Effector CD8-positive, alpha-beta T cell (primary cell): ENCODE measurements around the gene NIPSNAP3A.

Source experiments
- DNase-seq: peaks from one replicate; lab custom pipeline; 2025; lab: John Stamatoyannopoulos, UW

The NIPSNAP3A gene

DNA sequence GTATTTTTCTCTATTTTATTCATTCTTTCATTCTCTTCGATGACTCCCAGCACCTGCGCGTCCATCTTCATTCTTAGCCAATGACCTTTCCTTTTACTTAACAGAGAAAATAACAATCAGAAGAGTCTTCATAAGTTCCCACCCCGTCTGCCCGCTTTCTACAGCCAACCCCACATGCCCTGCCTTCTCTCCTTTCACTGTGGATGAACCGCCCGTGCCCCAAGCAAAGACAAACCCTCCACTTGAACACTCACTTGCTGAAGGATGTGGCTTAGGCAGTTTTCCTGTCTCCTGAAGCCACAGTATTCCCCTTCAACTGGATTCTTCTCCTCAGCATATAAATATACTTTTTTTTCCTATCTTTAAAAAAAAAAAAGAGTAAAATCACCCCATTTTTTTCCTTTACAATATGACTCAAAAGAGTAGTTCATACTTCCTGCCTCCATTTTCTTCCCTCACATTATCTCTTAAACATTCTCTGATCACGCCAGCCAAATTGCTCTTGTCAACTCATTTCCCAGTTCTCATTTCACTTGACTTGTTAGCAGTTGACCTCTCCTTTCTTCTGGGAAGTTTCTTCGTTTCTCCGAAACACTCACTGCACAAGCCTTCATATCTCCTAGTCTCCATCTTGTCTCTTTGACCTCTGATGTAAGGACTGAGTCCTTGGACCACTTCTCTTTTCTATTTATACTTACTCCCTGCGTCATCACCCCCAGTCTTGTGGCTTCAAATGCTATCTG is 27.5 kb downstream of the NIPSNAP3A start:
- DNase-seq: no peak

DNA sequence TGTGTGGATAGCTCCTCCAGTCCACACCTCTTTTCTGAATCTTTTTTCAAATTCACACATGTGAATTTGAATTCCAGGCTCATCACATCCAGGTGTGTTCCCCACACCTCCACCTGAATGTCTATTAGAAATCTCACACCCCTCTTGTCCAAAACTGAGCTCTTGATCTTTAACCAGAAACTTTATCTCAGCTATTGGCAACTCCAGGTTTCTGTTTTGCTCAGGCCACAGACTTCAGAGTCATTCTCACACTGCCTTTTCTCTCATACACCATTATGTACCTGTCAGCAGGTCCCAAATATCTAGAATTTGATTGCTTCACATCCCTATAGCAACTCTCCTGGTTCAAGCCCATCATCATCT is 28.1 kb downstream of the NIPSNAP3A start:
- DNase-seq: no peak

GRCh38 chr9:104775976-104776375 is 28.5 kb downstream of the NIPSNAP3A start:
- DNase-seq: no peak

- no peak for DNase-seq
These were observed 29.3 kb downstream of the NIPSNAP3A start for GRCh38 chr9:104776797-104777196.

DNA sequence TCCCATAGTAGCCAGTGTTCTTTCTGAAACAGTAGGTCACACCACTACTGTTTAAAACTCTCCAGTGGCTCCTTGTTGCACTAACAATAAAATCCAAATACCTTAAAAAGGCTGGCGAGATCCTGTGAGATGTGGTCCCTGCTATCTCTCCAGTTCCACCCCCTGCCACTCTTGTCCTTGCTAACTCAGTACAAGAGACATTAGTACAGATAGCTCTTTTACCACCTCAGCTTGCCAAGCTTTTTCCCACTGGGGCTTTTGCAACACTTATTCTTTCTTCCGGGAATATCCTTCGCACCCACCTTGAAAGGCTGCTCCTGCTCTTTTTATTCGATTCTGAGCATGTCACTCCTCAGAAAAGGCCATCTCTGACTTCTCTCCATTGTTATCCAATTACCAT is 31.3 kb downstream of the NIPSNAP3A start:
- DNase-seq: no peak

- DNase-seq: no peak
These were observed 31.9 kb downstream of the NIPSNAP3A start for GRCh38 chr9:104779334-104779733.

- DNase-seq: no peak
These were observed 32.6 kb downstream of the NIPSNAP3A start for GRCh38 chr9:104779946-104780535.

GRCh38 chr9:104780796-104781395 is 33.4 kb downstream of the NIPSNAP3A start:
- no peak for DNase-seq

DNA sequence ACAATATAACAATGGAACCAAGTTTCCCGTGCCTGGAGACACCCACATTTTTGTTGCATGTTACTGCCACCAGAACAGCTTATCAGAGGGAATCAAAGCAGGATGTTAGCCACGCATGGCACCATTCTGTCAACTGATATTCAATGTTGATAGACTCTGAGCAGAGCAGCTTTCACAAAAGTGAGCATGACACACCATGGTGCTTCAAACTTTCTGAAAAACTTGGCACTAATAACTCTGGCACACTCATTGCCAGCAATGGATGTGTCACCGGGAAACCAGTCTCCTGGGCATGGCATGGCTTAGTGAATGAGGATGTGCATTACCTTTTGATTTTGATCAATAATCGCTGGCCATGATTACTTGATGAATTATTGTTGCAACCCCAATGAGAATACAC is 36.1 kb downstream of the NIPSNAP3A start:
- no peak for DNase-seq

- no peak for DNase-seq
These were observed 36.6 kb downstream of the NIPSNAP3A start for GRCh38 chr9:104784098-104784497.

DNA sequence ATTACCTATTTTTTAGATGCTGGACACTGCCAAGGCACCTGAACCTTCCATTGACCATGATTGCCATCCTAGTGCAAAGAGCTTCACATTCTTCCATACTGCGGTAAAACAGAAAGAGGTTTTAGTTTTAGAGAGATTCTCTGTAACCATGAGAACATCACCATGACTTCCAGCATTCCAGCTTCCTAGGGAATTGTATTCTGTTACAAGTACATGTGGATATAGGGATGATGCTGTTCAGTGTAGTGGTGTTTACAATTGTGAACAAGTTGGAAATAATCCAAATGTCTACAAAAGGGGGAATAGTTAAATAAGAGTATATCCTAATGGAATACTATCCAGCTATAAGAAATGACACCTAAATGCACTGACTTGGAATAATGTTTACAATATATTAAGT is 38.8 kb downstream of the NIPSNAP3A start:
- no peak for DNase-seq

DNA sequence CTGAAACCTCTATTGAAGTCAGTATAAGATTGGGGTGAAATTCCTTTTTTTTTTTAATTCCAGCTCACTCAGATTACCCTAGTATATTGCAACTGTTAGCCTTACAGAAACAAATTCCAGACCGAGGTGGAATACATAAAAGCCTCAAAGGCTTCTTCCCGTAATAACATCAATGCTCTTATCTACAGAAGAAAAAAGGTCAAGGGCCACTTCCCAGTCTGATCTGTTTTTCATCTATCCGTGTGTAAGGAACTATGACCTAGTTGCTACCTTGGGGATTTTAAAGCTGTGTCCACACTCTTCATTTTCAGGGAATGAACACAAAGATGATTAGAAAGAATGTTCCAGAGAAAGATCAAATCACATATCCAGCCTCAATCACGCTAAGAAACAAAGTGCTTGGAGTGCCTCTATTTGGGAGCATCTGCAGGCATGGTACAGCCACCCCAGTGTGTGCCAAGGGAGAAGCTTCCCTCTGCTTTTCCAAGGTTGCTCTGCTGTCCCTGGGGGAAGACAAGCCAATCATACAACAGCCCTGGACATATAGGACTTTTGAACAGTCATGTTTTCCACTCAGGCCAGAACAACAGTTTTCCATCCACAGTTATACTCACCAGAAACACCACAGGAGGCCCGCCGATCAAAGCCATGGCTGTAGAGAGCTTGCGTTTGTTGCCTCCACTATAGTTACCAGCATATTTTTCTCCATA is 40.0 kb downstream of the NIPSNAP3A start:
- DNase-seq: no peak

GRCh38 chr9:104788251-104788650 is 40.8 kb downstream of the NIPSNAP3A start:
- no peak for DNase-seq

- DNase-seq: no peak
These were observed 46.6 kb downstream of the NIPSNAP3A start for GRCh38 chr9:104794070-104794469.

DNA sequence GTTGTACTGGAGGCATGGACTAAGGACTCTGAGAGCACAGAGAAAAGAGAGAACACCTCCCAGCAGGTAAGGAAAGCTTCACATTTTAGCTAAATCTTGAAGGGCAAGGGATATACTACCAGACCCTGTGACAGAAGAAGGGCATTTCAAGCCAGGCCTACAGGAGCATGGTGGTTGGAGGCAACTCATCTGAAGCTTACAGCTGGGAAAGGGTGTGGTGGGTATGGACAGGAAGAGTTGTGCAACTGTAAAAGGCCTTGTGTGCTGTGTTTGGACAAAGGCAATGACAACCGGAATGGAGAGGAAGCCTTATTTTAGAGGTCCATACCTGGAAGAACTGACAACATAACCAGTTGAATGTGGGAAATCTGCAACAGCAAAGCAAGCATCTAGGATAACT is 47.6 kb downstream of the NIPSNAP3A start:
- no peak for DNase-seq

DNA sequence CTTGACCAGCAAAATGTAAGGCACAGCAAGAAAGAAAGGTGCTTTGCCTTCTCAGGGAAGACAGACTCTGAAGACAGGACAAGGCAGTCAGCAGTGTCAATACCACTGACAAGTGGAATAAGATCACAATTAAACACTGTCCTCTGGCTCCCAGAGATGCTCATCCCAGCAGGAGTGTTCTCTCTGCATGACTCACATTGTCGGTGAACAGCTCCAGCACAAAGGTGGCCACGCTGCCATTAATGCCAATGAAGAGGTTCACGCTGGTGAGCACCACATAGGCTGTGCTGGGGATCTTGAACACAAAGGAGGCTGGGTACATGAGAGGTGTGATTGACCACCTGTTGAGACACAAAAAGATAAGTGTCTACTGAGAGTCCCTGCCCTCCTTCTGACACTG is 48.4 kb downstream of the NIPSNAP3A start:
- no peak for DNase-seq

GRCh38 chr9:104798209-104798995 is 50.9 kb downstream of the NIPSNAP3A start:
- no peak for DNase-seq

DNA sequence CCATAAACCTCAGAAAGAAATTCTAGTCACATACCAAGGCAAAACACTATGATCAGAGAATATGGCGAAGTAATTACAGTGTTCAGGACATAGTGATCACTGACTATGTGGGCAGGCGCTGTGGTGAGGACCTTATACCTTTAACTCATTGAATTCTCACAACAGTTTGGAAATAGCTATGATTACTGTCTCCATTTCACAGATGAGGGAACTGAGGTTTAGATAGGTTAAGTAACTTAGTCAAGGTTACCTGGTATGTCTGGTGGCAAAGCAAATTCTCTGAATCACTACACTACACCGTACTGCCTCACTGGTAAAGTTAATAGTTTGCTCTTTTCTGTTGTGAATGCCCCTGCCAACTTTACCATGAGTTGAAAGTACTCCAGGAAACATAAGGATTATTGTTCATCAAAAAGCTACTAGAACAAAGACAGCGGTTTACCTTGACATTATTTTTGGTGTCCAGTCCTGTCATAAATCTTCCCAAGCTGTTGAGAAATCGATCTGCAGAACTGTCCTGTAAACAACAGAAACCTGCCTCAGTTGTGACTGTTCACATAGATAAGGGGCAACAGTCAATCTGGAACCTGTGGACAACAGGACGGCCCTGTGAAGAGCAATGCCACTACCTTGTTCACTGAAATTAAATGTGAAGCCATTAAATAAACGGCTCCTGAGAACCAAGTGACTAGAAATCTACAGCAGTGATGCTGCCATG is 52.7 kb downstream of the NIPSNAP3A start:
- DNase-seq: no peak

- no peak for DNase-seq
These were observed 54.6 kb downstream of the NIPSNAP3A start for GRCh38 chr9:104802110-104802509.

- DNase-seq: no peak
These were observed 55.4 kb downstream of the NIPSNAP3A start for GRCh38 chr9:104802906-104803305.

- DNase-seq: no peak
These were observed 58.0 kb downstream of the NIPSNAP3A start for GRCh38 chr9:104805441-104805840.
